GM08714 (cell line): ENCODE results near the gene UBE2E2.

Source experiments
- H3K4me3 ChIP-seq: fragments of 200-500 bp; sonication (Bioruptor generic); 2 replicates; pipeline ENCODE4 v1.5.1; 2014; ENCODE audit warnings: mild to moderate bottlenecking, low read length, inconsistent platforms
- ZNF274 ChIP-seq: IDR thresholded peaks from 2 replicates; pipeline ENCODE4 v1.6.1; 2012; ENCODE audit warnings: mild to moderate bottlenecking, low read depth, low read length

UBE2E2 gene

DNA sequence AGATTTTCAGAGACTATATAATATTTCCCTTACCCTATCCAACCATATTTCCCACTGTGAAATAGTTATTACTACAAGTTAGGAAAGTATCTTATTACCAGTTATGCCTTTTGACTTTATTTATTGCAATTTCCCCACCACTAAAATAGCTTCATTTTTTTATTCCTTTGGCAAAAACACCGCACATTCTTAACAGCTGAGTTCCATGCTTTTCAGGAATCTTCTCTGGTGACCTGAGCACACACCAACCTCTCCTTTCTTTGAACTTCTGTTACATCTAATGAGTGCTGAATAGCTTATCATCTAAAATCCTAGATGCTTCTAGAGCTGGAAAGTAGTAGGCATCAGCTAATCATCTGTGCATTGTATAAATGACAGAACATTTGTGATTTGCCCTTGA is 99.1 kb downstream of the UBE2E2 start:
- TF ChIP-seq ZNF274 = no peak
- no peak overlapping the region for H3K4me3 ChIP-seq

DNA sequence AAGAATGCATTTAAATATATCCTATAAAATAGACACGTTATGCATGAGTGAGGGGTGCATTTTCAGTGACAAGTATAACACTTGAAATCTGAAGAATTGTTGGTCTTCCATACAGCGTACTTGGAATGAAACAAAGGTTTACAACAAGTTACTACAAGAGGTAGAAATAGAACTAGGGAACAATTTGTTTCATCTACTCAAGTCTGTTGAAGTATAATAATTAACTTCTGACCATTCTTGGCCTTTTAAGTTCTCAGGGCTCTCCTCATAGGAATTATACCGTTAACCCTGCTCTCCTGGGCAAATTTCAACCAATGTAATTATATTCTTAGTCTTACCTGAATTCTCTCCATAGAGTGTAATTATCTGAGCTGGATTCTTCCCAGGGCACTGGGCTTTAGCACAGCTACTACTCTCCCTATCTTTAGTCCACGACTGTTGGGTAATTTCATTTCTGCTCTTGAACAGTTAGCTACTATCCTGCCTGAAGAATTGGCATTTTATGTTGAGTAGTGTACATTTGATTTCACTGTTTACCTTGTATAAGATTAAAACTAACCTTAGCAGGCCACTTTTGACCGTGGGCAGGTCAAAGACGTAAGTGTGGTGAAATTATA is 100.6 kb downstream of the UBE2E2 start:
- H3K4me3 ChIP-seq = no peak overlapping the region
- TF ChIP-seq ZNF274 = no peak

DNA sequence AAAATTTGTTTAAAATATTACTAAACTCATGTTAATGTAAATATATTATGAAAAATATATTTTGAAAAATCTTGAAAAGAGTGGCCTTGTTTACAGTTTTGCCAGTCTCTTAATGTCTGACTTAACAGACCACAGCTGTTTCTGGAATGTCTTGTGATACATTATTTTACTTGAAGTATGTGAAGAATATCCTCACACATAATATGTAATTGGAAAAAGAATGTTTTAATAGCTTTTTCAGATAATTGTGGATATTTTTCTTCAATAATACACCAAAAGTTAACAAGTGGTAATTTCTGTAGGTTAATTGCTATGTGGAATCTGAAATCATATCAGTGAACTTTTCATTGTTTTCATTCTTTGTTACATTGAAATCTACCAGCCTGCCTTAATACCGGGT is 101.3 kb downstream of the UBE2E2 start:
- H3K4me3 ChIP-seq = no peak overlapping the region
- TF ChIP-seq ZNF274 = no peak

DNA sequence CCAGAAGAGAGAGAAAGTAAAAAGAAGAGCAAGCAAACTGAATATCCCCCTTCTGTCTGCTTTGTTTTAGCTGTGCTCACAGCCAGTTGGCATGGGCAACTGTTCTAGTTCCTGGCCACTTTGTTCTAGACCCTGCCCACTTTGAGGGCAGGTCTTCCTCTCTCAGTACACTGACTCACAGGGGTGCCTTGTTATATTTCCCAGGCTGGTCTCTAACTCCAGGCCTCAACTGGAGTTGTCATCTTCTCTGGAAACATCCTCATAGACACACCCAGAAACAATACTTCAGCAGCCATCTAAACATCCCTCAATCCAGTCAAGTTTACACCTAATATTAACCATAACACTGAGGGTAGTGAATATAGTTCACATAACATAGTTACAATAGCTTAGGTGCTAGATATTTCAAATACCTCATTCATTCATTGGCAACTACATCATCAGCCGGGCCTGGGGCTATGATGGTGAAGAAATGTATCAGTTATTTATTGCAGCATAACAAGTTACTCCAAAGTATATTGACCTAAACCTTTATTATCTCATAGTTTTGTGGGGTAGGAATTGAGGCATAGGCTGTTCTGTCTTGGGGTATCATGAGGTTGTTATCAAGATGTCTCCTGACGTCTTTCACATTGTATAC is 106.0 kb downstream of the UBE2E2 start:
- no peak for TF ChIP-seq ZNF274
- no peak overlapping the region for H3K4me3 ChIP-seq

DNA sequence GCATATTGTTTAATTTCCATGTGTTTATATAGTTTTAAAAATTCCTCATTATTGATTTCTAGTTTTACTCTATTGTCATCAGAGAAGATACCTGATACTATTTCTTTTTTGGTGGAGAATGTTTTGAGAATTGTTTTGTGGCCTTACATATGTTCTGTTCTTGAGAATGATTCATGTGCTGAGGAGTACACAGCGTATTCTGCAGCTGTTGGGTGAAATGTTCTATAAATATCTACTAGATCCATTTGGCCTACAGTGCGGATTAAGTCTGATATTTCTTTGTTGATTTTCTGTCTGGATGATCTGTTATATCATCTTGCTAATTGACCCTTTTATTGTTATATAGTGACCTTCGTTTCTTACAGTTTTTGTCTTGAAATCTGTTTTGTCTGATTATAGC is 109.7 kb downstream of the UBE2E2 start:
- TF ChIP-seq ZNF274 = no peak

DNA sequence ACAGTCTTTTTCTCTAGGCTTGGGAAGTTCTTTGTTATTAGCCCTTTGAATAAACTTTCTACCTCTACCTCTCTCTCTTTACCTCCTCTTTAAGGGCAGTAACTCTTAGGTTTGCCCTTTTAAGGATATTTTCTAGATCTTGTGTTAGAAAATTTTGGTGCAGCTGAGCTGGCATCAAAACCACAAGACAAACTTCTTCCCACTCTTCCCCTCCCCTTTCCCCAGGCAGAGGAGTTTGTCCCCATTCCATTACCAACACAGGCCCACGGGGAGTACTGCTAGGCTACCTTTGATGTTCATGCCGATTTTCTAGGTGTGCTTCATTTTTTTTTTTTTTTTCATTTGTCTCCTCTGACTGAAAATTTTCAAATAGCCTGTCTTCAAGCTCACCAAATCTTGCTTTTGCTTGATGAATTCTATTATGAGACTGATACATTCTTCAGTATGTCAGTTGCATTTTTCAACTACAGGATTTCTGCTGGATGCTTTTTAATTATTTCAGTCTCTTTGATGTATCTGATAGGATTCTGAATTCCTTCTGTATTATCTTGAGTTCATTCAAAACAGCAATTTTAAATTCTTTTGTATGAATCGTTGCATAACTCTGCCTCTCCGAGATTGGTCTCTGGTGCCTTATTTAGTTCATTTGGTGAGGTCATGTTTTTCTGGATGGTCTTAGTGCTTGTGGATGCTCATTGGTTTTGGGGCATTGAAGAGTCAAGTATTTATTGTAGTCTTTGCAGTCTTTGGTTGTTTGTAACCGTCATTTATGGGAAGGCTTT is 112.0 kb downstream of the UBE2E2 start:
- no peak for TF ChIP-seq ZNF274
- H3K4me3 ChIP-seq = no peak overlapping the region

More for the DNA sequence above, 109.7 kb downstream of the UBE2E2 start:
- H3K4me3 ChIP-seq = no peak overlapping the region

DNA sequence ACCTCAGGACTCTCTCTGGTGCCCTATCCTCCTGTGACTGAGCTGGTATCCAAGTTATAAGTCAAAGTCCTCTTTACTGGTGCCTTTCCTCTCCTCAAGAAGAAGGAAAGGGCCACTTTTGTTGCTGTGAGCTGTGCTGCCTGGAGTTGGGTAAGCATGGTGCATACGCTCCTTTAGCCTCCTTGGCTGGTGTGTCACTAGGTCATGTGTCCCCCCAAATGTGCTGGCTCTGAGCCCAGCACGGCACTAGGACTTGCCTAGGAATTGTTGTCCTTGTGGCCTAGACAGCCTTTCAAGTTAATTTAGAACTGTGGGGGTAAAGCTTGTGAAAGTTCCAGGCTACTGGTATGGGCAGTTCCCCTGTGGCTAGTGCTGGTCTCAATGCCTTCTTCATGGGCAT is 113.8 kb downstream of the UBE2E2 start:
- H3K4me3 ChIP-seq = no peak overlapping the region
- TF ChIP-seq ZNF274 = no peak

DNA sequence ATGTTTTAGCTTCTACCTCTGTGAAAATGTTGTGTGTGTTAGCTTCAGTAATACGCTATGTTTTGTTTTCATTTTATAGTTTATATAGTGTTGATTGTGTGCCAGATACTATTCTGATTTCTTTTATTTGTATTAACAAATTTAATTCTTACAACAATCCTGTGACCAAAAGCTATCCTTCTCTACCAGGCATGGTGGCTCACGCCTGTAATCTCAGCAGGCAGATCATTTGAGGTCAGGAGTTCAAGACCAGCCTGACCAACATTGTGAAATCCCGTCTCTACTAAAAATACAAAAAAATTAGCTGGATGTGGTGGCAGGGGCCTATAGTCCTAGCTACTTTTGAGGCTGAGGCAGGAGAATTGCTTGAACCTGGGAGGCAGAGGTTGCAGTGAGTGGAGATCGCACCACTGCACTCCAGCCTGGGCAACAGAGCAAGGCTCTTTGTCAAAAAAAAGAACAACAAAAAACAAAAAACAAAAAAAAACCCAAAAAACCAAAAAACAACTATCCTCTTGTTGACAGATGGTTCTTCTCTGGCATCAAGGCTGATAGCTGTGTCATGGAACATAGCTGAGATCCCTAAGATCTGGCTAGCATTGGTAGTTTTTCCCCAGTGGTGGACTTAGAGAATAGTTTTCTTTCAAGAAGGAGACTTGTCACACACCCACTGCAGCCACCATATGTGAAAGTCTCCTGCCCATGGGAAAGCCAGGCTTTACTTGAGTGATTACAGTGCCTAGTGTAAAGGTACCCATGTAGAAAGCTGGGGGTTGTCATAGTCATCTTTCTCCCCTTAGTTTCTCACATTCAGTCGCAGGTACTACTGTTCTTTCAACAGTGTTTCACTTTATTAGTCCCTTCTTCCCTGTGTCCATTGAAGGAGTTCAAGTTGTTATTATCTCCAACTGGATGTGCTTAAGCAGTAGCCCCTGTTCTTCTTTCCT is 116.5 kb downstream of the UBE2E2 start:
- no peak for TF ChIP-seq ZNF274

DNA sequence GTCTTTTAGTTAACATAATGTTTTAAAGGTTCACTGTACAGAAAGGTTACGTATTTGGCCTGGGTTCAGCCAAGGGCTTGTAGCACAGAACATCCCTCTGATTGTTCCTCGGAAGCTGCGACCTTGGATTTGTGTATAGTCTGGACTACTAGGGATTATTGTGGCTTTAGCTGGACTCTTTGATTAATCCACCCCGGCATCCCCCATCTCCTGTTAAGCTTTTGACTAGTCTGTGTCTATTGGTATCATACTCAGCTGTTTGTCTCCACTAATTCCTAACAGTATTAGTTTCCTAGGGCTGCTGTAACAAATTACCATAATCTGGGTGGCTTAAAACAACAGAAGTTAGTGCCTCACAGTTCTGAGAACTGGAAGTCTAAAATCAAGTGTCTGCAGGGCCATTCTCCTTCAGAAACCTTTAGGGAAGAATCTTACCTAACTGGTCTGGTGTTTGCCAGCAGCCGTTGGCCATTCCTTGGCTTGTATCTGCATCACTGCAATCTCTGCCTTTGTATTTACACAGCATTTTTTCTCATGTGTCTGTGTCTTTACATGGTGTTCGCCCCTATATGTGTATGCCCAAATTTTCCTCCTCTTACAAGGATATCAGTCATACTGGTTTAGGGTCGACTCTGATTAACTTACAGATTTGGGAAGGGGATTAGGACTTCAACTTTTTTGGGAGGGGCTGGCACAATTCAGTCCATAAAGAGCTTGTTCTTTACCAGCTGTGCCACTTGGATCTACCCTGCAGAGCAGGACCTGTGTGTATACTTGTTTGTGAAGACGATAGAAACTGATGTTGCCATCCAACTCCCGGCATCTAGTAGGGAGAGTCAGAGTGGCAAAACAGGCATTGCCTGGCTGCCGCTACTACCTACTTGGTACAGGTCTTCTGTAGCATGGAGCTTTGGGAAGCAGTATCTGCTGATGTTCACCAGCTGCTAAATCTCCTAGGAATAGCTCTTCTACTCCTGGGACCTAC is 117.8 kb downstream of the UBE2E2 start:
- H3K4me3 ChIP-seq = no peak overlapping the region
- TF ChIP-seq ZNF274 = no peak

More for the DNA sequence above, 116.5 kb downstream of the UBE2E2 start:
- no peak overlapping the region for H3K4me3 ChIP-seq

DNA sequence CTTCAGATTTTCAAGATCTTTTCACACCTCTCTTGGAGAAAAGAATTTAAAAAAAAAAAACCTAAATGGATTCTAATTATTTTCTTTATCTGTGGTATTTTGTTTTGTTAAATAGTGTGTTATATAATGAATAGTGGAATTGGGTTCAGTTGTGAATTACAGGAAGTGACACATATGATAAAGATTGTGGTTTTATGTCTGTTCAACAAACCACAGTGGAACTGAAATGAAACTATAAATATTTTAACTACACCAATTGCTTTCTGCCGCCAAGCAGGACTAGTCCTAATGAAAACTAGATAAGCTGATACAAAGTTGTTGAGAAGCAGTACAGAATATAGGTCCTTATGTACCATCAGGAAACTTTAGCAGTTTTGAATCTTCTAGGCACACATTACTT is 121.6 kb downstream of the UBE2E2 start:
- no peak overlapping the region for H3K4me3 ChIP-seq

DNA sequence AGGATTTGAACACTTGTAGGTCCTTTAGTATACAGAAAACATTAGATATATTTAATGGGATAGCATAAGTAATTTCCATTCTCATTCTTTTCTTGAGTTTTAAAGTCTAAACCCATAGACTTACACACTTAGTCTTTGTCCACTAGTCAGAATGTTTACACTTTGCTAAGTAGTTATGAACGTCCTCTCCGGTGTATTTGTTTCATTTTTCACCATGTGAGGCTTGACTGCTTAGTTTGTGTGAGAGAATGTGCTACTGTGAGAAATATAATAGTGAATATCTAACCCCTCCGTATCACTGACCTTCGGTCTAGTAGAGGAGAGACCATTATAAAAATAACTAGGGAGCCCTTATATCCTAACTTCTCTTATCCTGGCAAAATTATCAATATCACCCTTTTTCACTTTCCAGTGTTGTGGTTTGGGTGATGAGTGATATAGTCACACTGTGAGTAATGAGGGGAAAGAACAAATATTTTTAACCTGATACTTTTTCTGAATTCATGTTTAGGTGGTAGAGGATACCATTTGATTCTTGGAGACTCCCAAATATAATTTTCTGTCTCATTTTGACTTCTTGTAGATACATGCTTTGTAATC is 122.4 kb downstream of the UBE2E2 start:
- TF ChIP-seq ZNF274 = no peak
- no peak overlapping the region for H3K4me3 ChIP-seq

More for the DNA sequence above, 121.6 kb downstream of the UBE2E2 start:
- TF ChIP-seq ZNF274 = no peak

DNA sequence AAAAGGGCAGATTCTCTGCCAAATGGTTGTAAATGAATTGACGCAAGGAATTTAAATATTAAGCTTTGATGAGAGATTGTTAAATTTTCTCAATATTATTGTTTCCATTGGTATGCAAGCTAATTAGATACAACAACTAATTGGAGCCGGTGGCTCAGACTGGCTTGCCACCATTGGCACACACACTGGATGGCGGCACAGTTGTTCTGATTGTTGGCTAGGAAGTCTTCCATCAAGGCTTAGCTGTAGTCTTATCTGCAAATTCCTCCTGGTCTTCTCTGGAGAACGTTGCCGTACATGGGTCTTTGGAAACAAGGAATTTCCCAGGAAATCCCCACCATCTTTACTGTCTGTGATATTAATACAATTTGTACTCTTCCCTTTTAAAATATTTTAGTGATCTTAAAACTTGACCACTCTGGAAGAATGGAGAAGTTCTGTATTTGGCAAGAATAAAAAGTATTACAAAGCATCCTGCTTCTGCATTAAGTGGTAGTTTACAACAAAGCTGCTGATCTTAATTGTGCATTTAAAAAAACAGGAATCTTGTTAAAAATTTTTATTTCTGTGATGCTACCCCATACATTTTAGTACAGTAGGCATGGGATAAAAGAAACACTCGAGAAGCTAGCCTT is 126.5 kb downstream of the UBE2E2 start:
- no peak for TF ChIP-seq ZNF274
- no peak overlapping the region for H3K4me3 ChIP-seq
